Mucosa of descending colon (tissue), 3 donors: Measurements from ENCODE around the gene RALGAPA2. TPM values are rescaled to one million over a fixed set of nuclear protein-coding genes. Genes with fewer than 3 reads are reported as not detected.

Source experiments
- ATAC-seq: fragments of 200-7000 bp; cut with Tn5 transposase; one replicate; pipeline ENCODE4 v1.9.1; 2020; ENCODE audit warnings: mild to moderate bottlenecking, moderate library complexity
- DNase-seq, 3 donors: peaks; one replicate each; pipeline ENCODE4 v3.0.0-alpha.2; 2020
- H3K36me3 ChIP-seq: fragments of 200-600 bp; one replicate; pipeline ENCODE4 v1.8.0; 2021; ENCODE audit warnings: low read depth, mild to moderate bottlenecking
- H3K4me1 ChIP-seq: fragments of 200-600 bp; one replicate; pipeline ENCODE4 v1.8.0; 2021; ENCODE audit warnings: low read depth, mild to moderate bottlenecking
- H3K4me3 ChIP-seq: fragments of 200-600 bp; one replicate; pipeline ENCODE4 v1.8.0; 2021; ENCODE audit warnings: mild to moderate bottlenecking
- H3K9me3 ChIP-seq: fragments of 200-600 bp; one replicate; pipeline ENCODE4 v1.8.0; 2021; ENCODE audit warnings: mild to moderate bottlenecking
- CTCF ChIP-seq: fragments of 200-600 bp; IDR thresholded peaks from one replicate; pipeline ENCODE4 v1.8.0; 2022; ENCODE audit warnings: antibody characterized with exemption, mild to moderate bottlenecking
- intact Hi-C, 2 donors: fragments of 100-400 bp; cut with DNase I in 1 of 2; cut with micrococcal nuclease in 1 of 2; formaldehyde crosslinking; loops; one replicate each; pipeline versions ENCODE4 v1.11.0 to v1.11.1; 2022; cut with DNase I, micrococcal nuclease
- total RNA-seq, 3 donors: library from RNA; stranded (reverse); fragmentation: NEBNext Ultra II Directional in 2 of 3; extraction: Animal tissue kit (Norgen Biotek cat#: 25700) in 2 of 3; gene quantifications; one replicate each; pipeline versions ENCODE4 v1.2.1 to v1.2.4, GENCODE V29; 2021 to 2023
- donor health status: DM: no; HTN: no; CAD: no; lungs with moderate emphysema.
- donor health status: DM: no; HTN: no; CAD: no.
- donor health status: DM: no; HTN: yes; CAD: no.

The RALGAPA2 gene
- total RNA-seq, 3 donors from 2014 or later: 46.3 to 85.9 (median 66.9) TPM

- intact Hi-C loops: no loop called here
- Histone ChIP-seq H3K36me3 (no peaks in the 10 kb centered on the region), H3K9me3 (no peaks in the 10 kb centered on the region), H3K4me1 (peaks cover 2% of the 10 kb centered on the region), H3K4me3 (no peak overlapping the region)
- DNase-seq (no peak), ATAC-seq (no peak)
- TF ChIP-seq CTCF: no peak
Measured at GRCh38 chr20:20404633-20405032, 307.8 kb downstream of the RALGAPA2 start.

GRCh38 chr20:20401991-20402390 is 310.5 kb downstream of the RALGAPA2 start:
- H3K9me3 ChIP-seq: no peaks in the 10 kb centered on the region
- DNase-seq (no peak), ATAC-seq (no peak)
- H3K36me3 ChIP-seq: no peaks in the 10 kb centered on the region
- no peak for TF ChIP-seq CTCF
- H3K4me3 ChIP-seq: no peak overlapping the region
- H3K4me1 ChIP-seq: peaks cover 2% of the 10 kb centered on the region
- intact Hi-C loops: no loop called here

- DNase-seq (no peak), ATAC-seq (peak; percentile 21)
Measured at GRCh38 chr20:20399531-20400500, 312.6 kb downstream of the RALGAPA2 start.

GRCh38 chr20:20398123-20398522 is 314.3 kb downstream of the RALGAPA2 start:
- H3K9me3 ChIP-seq: no peaks in the 10 kb centered on the region
- no peak for TF ChIP-seq CTCF
- ATAC-seq (no peak), DNase-seq (no peak)
- intact Hi-C loops: no loop called here
- H3K36me3 ChIP-seq: no peaks in the 10 kb centered on the region
- peaks cover 2% of the 10 kb centered on the region for H3K4me1 ChIP-seq
- H3K4me3 ChIP-seq: no peak overlapping the region

More at GRCh38 chr20:20399531-20400500, 312.6 kb downstream of the RALGAPA2 start:
- Histone ChIP-seq H3K9me3 (no peaks in the 10 kb centered on the region), H3K4me1 (peaks cover 2% of the 10 kb centered on the region), H3K36me3 (no peaks in the 10 kb centered on the region), H3K4me3 (no peak overlapping the region)
- intact Hi-C loops: no loop called here
- no peak for TF ChIP-seq CTCF

GRCh38 chr20:20396794-20397193 is 315.6 kb downstream of the RALGAPA2 start:
- Histone ChIP-seq H3K9me3 (no peaks in the 10 kb centered on the region), H3K4me1 (peaks cover 2% of the 10 kb centered on the region), H3K4me3 (no peak overlapping the region), H3K36me3 (no peaks in the 10 kb centered on the region)
- no peak for TF ChIP-seq CTCF
- intact Hi-C loops: no loop called here
- DNase-seq: no peak
- ATAC-seq: no peak
